ENCODE data around the gene C2orf15. TPM values are rescaled to one million over a fixed set of nuclear protein-coding genes. Genes with fewer than 3 reads are reported as not detected.
A peak's percentile ranks its signal among the peaks of the same experiment; 100 is the strongest.

C2orf15 gene
- total RNA-seq, 1 experiment from 2014 or later, result 6.9 TPM

DNA sequence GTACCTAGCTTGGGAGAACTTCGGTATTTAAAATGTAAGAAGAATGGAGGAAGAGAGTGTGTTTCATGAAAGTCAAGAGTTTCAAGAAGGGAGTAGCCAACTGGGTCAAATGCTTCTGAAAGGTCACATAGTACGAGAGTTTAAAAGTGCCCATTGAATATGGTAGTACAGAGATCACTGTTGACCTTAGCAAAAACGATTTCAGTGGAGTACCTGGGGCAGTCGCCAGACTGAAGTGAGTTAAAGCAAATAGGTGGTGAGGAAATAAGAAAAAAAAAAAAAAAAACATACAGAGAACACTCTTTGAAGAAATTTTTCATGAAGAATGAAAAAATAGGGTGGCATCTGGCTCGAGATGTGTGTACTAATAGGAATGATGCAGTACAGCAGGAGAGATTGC lies 24.7 kb downstream of the C2orf15 start:
- Mint-ChIP-seq H3K27me3 (ENCODE audit: unreplicated experiment) (no peaks in the 10 kb centered on the region), H3K27ac (ENCODE audit: unreplicated experiment) (no peak overlapping the region), H3K4me1 (ENCODE audit: low read depth, unreplicated experiment) (no peaks in the 10 kb centered on the region), H3K9me3 (ENCODE audit: low read depth, unreplicated experiment) (no peaks in the 10 kb centered on the region), H3K4me3 (ENCODE audit: low read depth, unreplicated experiment) (no peak overlapping the region), H3K36me3 (ENCODE audit: insufficient read depth, unreplicated experiment) (peaks cover 13% of the 10 kb centered on the region)
- no TSS peak for BruUV-seq (replicated peaks)
- intact Hi-C loops (cut with micrococcal nuclease; ENCODE audit: unreplicated experiment), result no loop called here
- TF ChIP-seq, protein P1, sequence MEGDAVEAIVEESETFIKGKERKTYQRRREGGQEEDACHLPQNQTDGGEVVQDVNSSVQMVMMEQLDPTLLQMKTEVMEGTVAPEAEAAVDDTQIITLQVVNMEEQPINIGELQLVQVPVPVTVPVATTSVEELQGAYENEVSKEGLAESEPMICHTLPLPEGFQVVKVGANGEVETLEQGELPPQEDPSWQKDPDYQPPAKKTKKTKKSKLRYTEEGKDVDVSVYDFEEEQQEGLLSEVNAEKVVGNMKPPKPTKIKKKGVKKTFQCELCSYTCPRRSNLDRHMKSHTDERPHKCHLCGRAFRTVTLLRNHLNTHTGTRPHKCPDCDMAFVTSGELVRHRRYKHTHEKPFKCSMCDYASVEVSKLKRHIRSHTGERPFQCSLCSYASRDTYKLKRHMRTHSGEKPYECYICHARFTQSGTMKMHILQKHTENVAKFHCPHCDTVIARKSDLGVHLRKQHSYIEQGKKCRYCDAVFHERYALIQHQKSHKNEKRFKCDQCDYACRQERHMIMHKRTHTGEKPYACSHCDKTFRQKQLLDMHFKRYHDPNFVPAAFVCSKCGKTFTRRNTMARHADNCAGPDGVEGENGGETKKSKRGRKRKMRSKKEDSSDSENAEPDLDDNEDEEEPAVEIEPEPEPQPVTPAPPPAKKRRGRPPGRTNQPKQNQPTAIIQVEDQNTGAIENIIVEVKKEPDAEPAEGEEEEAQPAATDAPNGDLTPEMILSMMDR (IDR thresholded peaks at IDR 0.05; ENCODE audit: unreplicated experiment), result no peak
- no peak for DNase-seq
- CTCF ChIA-PET, result no interaction called here

DNA sequence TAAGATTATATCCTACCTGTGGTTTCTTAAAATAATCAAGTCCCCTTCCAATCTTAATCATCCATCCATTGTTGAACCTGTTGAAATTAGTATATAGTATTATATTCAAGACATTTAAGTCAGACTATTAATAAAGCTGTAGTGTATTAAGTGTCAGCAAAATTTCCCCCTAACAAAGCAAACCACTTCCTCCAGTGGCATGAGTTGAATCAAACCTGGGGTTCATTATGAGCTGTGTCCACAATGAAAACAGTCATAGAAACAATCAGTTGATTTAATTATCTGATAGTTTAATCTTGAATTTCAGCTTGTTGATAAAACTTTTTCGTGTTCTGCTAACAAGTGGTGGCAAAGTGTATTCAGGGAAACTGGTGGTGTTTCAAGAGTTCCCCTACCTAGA lies 28.0 kb downstream of the C2orf15 start:
- no peaks in the 10 kb centered on the region for H3K9me3 Mint-ChIP-seq (ENCODE audit: low read depth, unreplicated experiment)
- intact Hi-C loops (cut with micrococcal nuclease; ENCODE audit: unreplicated experiment), result no loop called here
- no TSS peak for BruUV-seq (replicated peaks)
- no peaks in the 10 kb centered on the region for H3K4me1 Mint-ChIP-seq (ENCODE audit: low read depth, unreplicated experiment)
- no peaks in the 10 kb centered on the region for H3K27me3 Mint-ChIP-seq (ENCODE audit: unreplicated experiment)
- H3K36me3 Mint-ChIP-seq (ENCODE audit: insufficient read depth, unreplicated experiment), result peaks cover 16% of the 10 kb centered on the region
- DNase-seq, result no peak
- H3K27ac Mint-ChIP-seq (ENCODE audit: unreplicated experiment), result no peak overlapping the region
- H3K4me3 Mint-ChIP-seq (ENCODE audit: low read depth, unreplicated experiment), result no peak overlapping the region
- TF ChIP-seq, protein P1 (IDR thresholded peaks at IDR 0.05; ENCODE audit: unreplicated experiment), result no peak
- CTCF ChIA-PET, result interaction anchor here (0.6 to 1.0 kb wide), 3 partner anchors 11 to 680 kb away, joined by 3 read pairs; no protein-coding TSS in a partner anchor

DNA sequence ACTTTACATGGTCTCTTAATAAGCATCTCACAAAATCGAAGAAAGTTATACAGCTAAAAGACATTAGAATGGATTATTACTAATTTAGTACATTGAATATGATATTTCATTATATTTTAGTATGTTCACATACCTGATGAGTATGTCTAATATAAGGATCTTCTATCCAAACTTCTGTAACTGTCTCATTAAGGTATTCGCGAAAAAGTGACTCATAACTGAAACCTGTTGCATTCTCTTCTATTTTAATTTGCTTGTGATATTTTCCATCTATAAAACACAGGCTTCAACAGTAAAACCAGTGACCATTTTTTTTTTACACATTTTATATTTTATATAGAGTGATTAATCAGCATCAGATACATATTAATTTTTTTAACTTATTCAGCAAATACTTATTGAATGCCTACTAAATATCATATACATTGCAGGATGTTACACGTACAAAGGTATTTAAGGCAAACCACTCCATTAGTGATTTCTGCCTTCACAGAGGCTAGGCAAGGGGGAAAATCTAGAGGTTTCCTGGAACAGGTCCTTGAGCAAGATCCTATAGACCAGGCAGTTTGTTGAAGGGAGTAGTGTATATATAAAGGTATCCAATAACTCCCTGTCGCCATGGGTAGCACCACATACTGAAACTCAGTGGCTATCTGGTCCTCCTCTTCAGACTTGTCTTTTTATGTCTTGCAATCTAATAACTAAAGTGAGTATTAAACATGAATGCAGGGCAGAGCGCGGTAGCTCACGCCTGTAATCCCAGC lies 30.1 kb downstream of the C2orf15 start:
- intact Hi-C loops (cut with micrococcal nuclease; ENCODE audit: unreplicated experiment), result no loop called here
- Mint-ChIP-seq H3K9me3 (ENCODE audit: low read depth, unreplicated experiment) (no peaks in the 10 kb centered on the region), H3K27ac (ENCODE audit: unreplicated experiment) (no peak overlapping the region), H3K36me3 (ENCODE audit: insufficient read depth, unreplicated experiment) (peaks cover 16% of the 10 kb centered on the region), H3K4me3 (ENCODE audit: low read depth, unreplicated experiment) (no peak overlapping the region), H3K27me3 (ENCODE audit: unreplicated experiment) (no peaks in the 10 kb centered on the region), H3K4me1 (ENCODE audit: low read depth, unreplicated experiment) (no peaks in the 10 kb centered on the region)
- BruUV-seq (replicated peaks), result no TSS peak
- CTCF ChIA-PET, result no interaction called here
- TF ChIP-seq, protein P1 (IDR thresholded peaks at IDR 0.05; ENCODE audit: unreplicated experiment), result no peak
- DNase-seq, result no peak

DNA sequence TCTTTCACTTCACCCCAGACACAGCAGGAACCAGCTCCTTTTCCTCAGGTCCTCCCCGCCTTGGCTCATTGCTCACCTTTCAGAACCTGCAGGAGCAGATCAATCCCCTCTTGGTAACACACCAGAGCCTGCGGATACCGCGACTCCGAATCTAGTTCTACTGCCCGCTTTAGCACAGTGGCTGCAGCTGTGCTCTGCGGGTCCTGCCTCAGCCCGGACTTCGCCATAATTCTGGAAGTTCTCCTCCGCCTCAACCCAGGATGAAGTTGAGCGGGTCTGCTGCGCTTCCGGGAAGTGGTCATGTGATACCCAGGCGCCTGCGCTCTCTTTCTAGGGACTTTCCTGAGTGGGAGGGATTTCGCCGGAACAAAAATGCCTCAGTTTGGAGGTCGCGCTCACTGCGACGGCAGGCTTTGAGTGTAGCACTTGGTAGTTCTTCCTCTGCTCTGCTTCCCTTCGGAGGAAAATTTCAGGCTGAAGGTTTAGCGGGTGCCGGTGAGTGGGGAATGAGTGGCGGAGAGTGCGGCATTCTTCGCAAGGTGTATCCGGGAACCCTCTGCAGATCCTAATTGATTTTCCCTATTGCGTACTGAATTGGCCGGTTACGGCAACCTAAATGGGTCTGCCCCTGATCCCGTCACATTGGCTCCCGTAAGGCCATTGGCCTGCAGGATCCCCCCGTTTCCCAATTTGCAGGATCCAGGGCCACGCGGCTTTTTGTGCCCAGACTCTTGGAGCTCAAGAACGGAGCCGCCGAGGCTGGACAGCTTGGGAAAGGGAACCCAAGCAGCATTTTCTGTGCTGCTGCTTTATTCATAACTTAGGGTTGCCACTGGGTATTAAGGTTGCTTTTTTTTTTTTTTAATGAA lies 39.5 kb downstream of the C2orf15 start, which contains the start of the genes MITD1 and MRPL30:
TSS of gene MITD1 (minus strand) at position 304 of the 869 bp plus-strand sequence. CDS start at position 227, 77 bp downstream.
TSS of gene MRPL30 (plus strand) at position 430 of the 869 bp plus-strand sequence. CDS start 5,020 bp downstream, outside the sequence.
- H3K9me3 Mint-ChIP-seq (ENCODE audit: low read depth, unreplicated experiment), result no peaks in the 10 kb centered on the region
- TF ChIP-seq, protein P1 (IDR thresholded peaks at IDR 0.05; ENCODE audit: unreplicated experiment), result no peak
- peak within 1 kb of the TSS; percentile 89 for H3K4me3 Mint-ChIP-seq (ENCODE audit: low read depth, unreplicated experiment)
- intact Hi-C loops (cut with micrococcal nuclease; ENCODE audit: unreplicated experiment), result loop anchor here (2.0 to 5.0 kb wide), 2 partner anchors 156 to 306 kb away; partner anchors contain the start of genes EIF5B and TXNDC9
- H3K36me3 Mint-ChIP-seq (ENCODE audit: insufficient read depth, unreplicated experiment), result peaks cover 31% of the 10 kb centered on the region
- H3K27me3 Mint-ChIP-seq (ENCODE audit: unreplicated experiment), result no peaks in the 10 kb centered on the region
- CTCF ChIA-PET, result interaction anchor here (0.9 kb wide), 1 partner anchor 11 kb away, joined by 3 read pairs; no protein-coding TSS in a partner anchor
- H3K4me1 Mint-ChIP-seq (ENCODE audit: low read depth, unreplicated experiment), result peaks cover 44% of the 10 kb centered on the region
- H3K27ac Mint-ChIP-seq (ENCODE audit: unreplicated experiment), result peak within 1 kb of the TSS; percentile 88
- peak; percentile 87 for DNase-seq
- BruUV-seq (replicated peaks), result TSS peak; percentile 72
